Spleen (tissue), 11 donors: Measurements from ENCODE around the gene HNF4A. TPM values are rescaled to one million over a fixed set of nuclear protein-coding genes. Genes with fewer than 3 reads are reported as not detected.

ENCODE experiments used
- DNase-seq: peaks from one replicate; pipeline ENCODE4 v3.0.0-alpha.2; 2020
- H3K27ac ChIP-seq, 8 donors: fragments of 200-600 bp; sonication (generic) in 7 of 8; 1 replicate in 4 of 8; 2 replicates in 4 of 8; pipeline versions ENCODE4 v1.5.0 to v1.8.0; 2016 to 2021; ENCODE audit warnings: inconsistent platforms in 4 of 8, mild to moderate bottlenecking in 4 of 8, moderate library complexity in 1 of 8
- H3K27me3 ChIP-seq, 7 donors: fragments of 200-600 bp; sonication (generic) in 6 of 7; replicated peaks in 1 of 7; 1 replicate in 4 of 7; 2 replicates in 3 of 7; pipeline versions ENCODE4 v1.5.0 to v1.8.0; 2016 to 2021; ENCODE audit warnings: inconsistent platforms in 3 of 7, mild to moderate bottlenecking in 1 of 7
- H3K36me3 ChIP-seq, 6 donors: fragments of 200-600 bp; sonication (generic) in 5 of 6; 1 replicate in 4 of 6; 2 replicates in 2 of 6; pipeline versions ENCODE4 v1.5.0 to v1.8.0; 2016 to 2021; ENCODE audit warnings: inconsistent platforms in 2 of 6
- H3K4me1 ChIP-seq, 6 donors: fragments of 200-600 bp; sonication (generic) in 5 of 6; 1 replicate in 3 of 6; 2 replicates in 3 of 6; pipeline versions ENCODE4 v1.5.0 to v1.8.0; 2016 to 2021; ENCODE audit warnings: inconsistent platforms in 3 of 6
- H3K4me3 ChIP-seq, 8 donors: fragments of 200-600 bp; sonication (generic) in 7 of 8; 1 replicate in 4 of 8; 2 replicates in 4 of 8; pipeline versions ENCODE4 v1.5.0 to v1.8.0; 2016 to 2021; ENCODE audit warnings: inconsistent platforms in 4 of 8, mild to moderate bottlenecking in 4 of 8, moderate library complexity in 2 of 8
- H3K9me3 ChIP-seq, 8 donors: fragments of 200-600 bp; sonication (generic) in 7 of 8; 1 replicate in 4 of 8; 2 replicates in 4 of 8; pipeline versions ENCODE4 v1.5.0 to v1.8.0; 2016 to 2021; ENCODE audit warnings: inconsistent platforms in 4 of 8
- CTCF ChIP-seq, 11 experiments: fragments of 200-600 bp in 7 of 11; fragments of 450-650 bp in 4 of 11; sonication (generic) in 4 of 11; IDR thresholded peaks in 8 of 11; conservative IDR thresholded peaks in 3 of 11; 1 replicate in 7 of 11; 2 replicates in 4 of 11; pipeline versions ENCODE4 v1.4.0 to v1.8.0; 2016 to 2021; ENCODE audit warnings: antibody characterized with exemption in 11 of 11, inconsistent platforms in 4 of 11, mild to moderate bottlenecking in 1 of 11
- POLR2A ChIP-seq, 3 donors: fragments of 450-650 bp; IDR thresholded peaks; one replicate each; pipeline ENCODE4 v1.5.1; 2017; ENCODE audit warnings: antibody characterized with exemption in 3 of 3, mild to moderate bottlenecking in 1 of 3
- POLR2AphosphoS5 ChIP-seq, 3 donors: sonication (generic); formaldehyde crosslinking; IDR thresholded peaks; one replicate each; pipeline ENCODE4 v1.5.1; 2017; ENCODE audit warnings: antibody characterized with exemption in 3 of 3
- WGBS, 5 donors: extraction: QIAGEN DNeasy Blood & Tissue Kit in 3 of 5; methylation state at CpG; one replicate each; pipeline versions ENCODE4 v1.1.5 to v1.1.7; 2013 to 2018; 5-methylcytosine and 5-hydroxymethylcytosine counted together
- intact Hi-C: fragments of 100-400 bp; cut with DNase I; formaldehyde crosslinking; loops from one replicate; pipeline ENCODE4 v1.15.0; 2023; ENCODE audit warnings: low total_unique reads
- polyA plus RNA-seq, 3 donors: library from polyadenylated mRNA; stranded (reverse); fragments of 200-250 nt; gene quantifications; one replicate each; pipeline ENCODE4 v1.2.1, GENCODE V29; 2013
- total RNA-seq, 7 donors: library from RNA; depleted of rRNA in 3 of 7; stranded (reverse); fragments of >200 nt in 3 of 7; fragmentation: NEBNext Ultra II Directional in 4 of 7; extraction: Animal tissue kit (Norgen Biotek cat#: 25700) in 4 of 7; gene quantifications; one replicate each; pipeline versions ENCODE4 v1.1.0 to v1.2.1, GENCODE V29; 2016 to 2021
- donor health status: healthy with polysubstance abuse.
- donor health status: DM: no; HTN: no; CAD: no; lungs with moderate emphysema.
- donor health status: DM: no; HTN: no; CAD: no.
- donor health status: Bipolar disorder and iron deficiency.
- donor health status: healthy.
- donor health status: DM: no; HTN: no; CAD: no.
- donor health status: DM: yes; HTN: yes; CAD: no.

The HNF4A gene
- total and polyA plus RNA-seq, 10 donors = 0.03 TPM; not detected in 9

GRCh38 chr20:44410583-44411019, 55.1 kb downstream of the HNF4A start:
- no peak for TF ChIP-seq POLR2AphosphoS5 (IDR thresholded peaks at IDR 0.05)
- no peak for TF ChIP-seq POLR2A (IDR thresholded peaks at IDR 0.05)
- no peak for TF ChIP-seq CTCF (IDR thresholded peaks at IDR 0.05 in 8 of 11, conservative IDR thresholded peaks at IDR 0.05 in 3 of 11)
- no peak for DNase-seq
- 66 to 91% (median 79%) methylated on average over 2 of the region's 2 CpGs for WGBS, 5 donors
- Histone ChIP-seq H3K27me3 (peaks cover 0 to 40% (median 0%) of the 10 kb centered on the region in 7 donors), H3K4me3 (no peak overlapping the region), H3K36me3 (no peaks in the 10 kb centered on the region), H3K27ac (no peak overlapping the region), H3K9me3 (no peaks in the 10 kb centered on the region), H3K4me1 (no peaks in the 10 kb centered on the region)
- intact Hi-C loops = no loop called here

- TF ChIP-seq CTCF (IDR thresholded peaks at IDR 0.05 in 8 of 11, conservative IDR thresholded peaks at IDR 0.05 in 3 of 11) (no peak), POLR2A (IDR thresholded peaks at IDR 0.05) (no peak), POLR2AphosphoS5 (IDR thresholded peaks at IDR 0.05) (no peak)
- DNase-seq = no peak
- WGBS, 5 donors = 66 to 86% (median 83%) methylated on average over 23 to 28 of the region's 28 CpGs
- no peak overlapping the region for H3K4me3 ChIP-seq
- no peaks in the 10 kb centered on the region for H3K36me3 ChIP-seq
- H3K27ac ChIP-seq = no peak overlapping the region
- intact Hi-C loops = no loop called here
- H3K4me1 ChIP-seq = no peaks in the 10 kb centered on the region
- H3K9me3 ChIP-seq = no peaks in the 10 kb centered on the region
- H3K27me3 ChIP-seq = peaks cover 0 to 40% (median 0%) of the 10 kb centered on the region in 7 donors
Observed at GRCh38 chr20:44411020-44411756, 55.7 kb downstream of the HNF4A start.

- Histone ChIP-seq H3K4me1 (no peaks in the 10 kb centered on the region), H3K27me3 (peaks cover 0 to 40% (median 0%) of the 10 kb centered on the region in 7 donors), H3K9me3 (no peaks in the 10 kb centered on the region), H3K4me3 (no peak overlapping the region), H3K27ac (no peak overlapping the region), H3K36me3 (no peaks in the 10 kb centered on the region)
- intact Hi-C loops = no loop called here
- DNase-seq = no peak
- WGBS, 5 donors = 75 to 84% (median 80%) methylated on average over 10 of the region's 10 CpGs
- no peak for TF ChIP-seq POLR2AphosphoS5 (IDR thresholded peaks at IDR 0.05)
- no peak for TF ChIP-seq CTCF (IDR thresholded peaks at IDR 0.05 in 8 of 11, conservative IDR thresholded peaks at IDR 0.05 in 3 of 11)
- TF ChIP-seq POLR2A (IDR thresholded peaks at IDR 0.05) = no peak
Observed at GRCh38 chr20:44411757-44412401, 56.4 kb downstream of the HNF4A start.
